GM19455 (cell line): ENCODE data around the gene GALNT5.
A peak's percentile ranks its signal among the peaks of the same experiment; 100 is the strongest.
"Not testable (repeated sequence)": the region's sequence is repeated elsewhere in the genome, so short reads cannot be mapped to it uniquely, and the experiment has no call there.

Experiments used
- ATAC-seq: cut with Tn5 transposase; IDR thresholded peaks from one replicate; pipeline ENCODE4 v1.9.1; 2021; ENCODE audit not compliant: unreplicated experiment

The GALNT5 gene

GRCh38 chr2:157250836-157251235 lies 6.7 kb upstream of the GALNT5 start:
- ATAC-seq, result no peak

GRCh38 chr2:157251932-157252331 lies 5.6 kb upstream of the GALNT5 start:
- ATAC-seq, result no peak

DNA sequence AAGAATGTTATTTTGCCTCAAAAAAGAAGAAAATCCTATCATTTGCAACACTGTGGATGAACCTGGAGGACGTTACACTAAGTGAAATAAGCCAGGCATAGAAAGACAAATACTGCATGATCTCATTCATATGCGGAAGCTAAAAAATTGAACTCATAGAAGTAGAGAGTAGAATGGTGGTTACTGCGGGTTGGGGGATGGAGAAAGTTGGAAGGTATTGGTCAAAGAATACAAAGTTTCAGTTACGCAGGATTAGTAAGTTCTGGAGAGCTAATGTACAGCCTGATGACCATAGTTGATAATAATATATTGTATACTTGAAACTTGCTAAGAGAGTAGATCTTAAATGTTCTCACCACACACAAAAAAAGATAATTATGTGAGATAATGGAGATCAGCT lies 5.0 kb upstream of the GALNT5 start:
- no peak for ATAC-seq

GRCh38 chr2:157254041-157254440 lies 3.5 kb upstream of the GALNT5 start:
- no peak for ATAC-seq

GRCh38 chr2:157255746-157256145 lies 1.8 kb upstream of the GALNT5 start:
- no peak for ATAC-seq

GRCh38 chr2:157256626-157257025 lies 879 bp upstream of the GALNT5 start:
- ATAC-seq, result peak; percentile 99

DNA sequence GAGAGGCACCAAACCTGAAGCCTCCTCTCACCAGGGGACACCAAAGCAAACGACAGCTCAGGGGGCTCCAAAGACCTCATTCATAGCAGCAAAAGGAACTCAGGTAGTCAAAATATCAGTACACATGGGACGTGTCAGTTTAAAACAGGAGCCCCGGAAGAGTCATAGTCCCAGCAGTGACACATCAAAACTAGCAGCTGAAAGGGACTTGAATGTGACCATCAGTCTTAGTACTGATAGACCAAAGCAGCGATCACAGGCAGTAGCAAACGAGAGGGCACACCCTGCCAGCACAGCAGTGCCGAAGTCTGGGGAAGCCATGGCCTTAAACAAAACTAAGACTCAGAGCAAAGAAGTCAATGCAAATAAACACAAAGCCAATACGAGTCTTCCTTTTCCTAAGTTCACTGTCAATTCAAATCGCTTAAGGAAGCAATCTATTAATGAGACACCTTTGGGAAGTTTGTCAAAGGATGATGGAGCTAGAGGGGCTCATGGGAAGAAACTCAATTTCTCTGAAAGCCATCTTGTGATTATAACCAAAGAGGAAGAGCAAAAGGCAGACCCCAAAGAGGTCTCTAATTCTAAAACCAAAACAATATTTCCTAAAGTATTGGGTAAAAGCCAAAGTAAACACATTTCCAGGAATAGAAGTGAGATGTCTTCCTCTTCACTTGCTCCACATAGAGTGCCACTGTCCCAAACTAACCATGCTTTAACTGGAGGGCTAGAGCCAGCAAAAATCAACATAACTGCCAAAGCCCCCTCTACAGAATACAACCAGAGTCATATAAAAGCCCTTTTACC lies 1.2 kb downstream of the GALNT5 start:
- ATAC-seq, result no peak

- no peak for ATAC-seq
Measured at GRCh38 chr2:157259386-157259785, 1.9 kb downstream of the GALNT5 start.

DNA sequence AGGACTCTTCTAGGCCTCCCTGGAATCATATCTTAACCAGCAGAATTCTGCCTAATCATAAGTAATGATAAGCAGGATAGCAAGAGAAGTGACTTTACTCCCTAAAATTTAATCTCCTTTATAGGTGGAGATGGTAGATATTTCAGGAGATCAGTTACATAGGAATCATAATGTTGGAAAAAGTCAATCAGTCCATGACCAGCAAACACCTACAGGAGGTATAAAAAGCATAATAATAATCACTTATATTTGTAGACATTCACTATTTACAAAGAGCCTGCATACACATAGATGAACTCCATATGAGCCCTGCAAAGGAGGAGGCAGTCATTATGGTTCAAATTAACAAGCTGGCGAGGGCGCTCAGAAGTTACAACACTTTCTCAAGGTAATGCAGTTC lies 2.5 kb downstream of the GALNT5 start:
- ATAC-seq, result no peak

DNA sequence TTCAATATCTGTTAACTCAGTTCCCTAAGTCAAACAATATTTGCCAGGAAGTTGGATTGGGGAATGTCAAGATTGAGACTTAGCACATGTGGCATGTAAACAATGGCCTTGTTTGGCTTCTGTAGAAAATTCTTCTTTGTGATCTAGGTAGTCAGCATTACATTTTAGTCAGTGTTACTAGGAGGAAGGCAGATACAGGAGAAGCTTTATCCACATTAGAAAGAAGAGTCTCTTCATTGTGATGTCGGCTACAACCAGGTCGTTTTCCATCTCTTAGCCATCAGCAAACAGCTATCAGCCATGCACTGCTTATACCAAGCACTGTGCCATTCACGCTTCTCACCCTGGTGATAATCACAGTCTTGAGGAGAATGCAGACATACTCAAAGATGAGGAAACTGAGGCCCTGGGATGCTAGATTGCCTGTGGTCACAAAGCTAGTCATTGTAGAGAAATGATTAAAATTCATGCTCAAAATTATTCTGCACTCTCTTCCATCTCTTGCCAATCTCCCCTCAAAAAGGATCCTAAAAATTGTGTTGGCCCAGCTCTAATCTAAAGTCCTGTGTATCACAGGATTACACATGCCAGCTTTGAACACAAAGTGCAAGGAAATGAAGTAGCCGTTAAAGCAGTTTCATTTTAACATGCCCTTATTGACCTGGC lies 3.2 kb downstream of the GALNT5 start:
- ATAC-seq, result no peak

- no peak for ATAC-seq
Measured at GRCh38 chr2:157261199-157261782, 3.8 kb downstream of the GALNT5 start.

GRCh38 chr2:157262248-157262647 lies 4.7 kb downstream of the GALNT5 start:
- no peak for ATAC-seq

- ATAC-seq, result no peak
Measured at GRCh38 chr2:157264099-157264498, 6.6 kb downstream of the GALNT5 start.

GRCh38 chr2:157265825-157266224 lies 8.3 kb downstream of the GALNT5 start:
- no peak for ATAC-seq

DNA sequence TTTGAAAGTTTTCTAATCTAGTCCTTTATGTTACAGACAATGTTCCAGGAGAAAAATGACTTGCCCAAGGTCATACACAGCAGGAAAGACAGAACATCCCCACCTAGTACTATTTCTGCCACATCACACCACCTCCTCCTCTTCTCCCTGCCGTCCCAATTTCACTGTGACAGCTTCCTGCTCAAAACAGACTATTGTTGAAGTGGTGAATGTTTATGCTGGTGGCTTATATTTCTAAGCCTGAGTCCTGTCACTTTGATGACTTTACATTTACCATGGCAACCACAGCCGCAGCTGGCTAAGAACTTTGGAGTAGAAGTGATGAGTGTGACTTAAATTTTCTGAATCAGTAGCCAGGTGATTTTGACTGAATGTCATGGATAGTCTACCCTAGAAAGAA lies 10.0 kb downstream of the GALNT5 start:
- no peak for ATAC-seq

DNA sequence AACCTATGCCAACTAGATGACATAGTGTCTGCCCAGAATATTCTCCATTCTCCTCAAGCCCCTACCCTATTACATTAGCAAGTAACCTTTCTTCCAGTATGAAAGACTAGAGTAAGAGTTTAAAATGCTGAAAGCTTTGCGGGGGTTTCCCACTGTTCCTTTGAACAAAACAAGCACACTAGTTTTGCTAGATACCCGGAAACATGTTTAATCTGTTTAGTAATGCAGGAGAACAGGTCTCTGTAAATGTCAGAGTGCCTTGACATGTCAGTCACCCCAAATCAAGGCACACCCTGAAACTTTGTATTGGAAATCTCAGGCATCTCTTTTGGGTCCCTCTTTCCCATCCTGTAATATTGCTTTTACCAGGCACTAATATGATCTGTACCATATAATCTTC lies 11.6 kb downstream of the GALNT5 start:
- ATAC-seq, result no peak

GRCh38 chr2:157269922-157270321 lies 12.4 kb downstream of the GALNT5 start:
- peak; percentile 55 for ATAC-seq

DNA sequence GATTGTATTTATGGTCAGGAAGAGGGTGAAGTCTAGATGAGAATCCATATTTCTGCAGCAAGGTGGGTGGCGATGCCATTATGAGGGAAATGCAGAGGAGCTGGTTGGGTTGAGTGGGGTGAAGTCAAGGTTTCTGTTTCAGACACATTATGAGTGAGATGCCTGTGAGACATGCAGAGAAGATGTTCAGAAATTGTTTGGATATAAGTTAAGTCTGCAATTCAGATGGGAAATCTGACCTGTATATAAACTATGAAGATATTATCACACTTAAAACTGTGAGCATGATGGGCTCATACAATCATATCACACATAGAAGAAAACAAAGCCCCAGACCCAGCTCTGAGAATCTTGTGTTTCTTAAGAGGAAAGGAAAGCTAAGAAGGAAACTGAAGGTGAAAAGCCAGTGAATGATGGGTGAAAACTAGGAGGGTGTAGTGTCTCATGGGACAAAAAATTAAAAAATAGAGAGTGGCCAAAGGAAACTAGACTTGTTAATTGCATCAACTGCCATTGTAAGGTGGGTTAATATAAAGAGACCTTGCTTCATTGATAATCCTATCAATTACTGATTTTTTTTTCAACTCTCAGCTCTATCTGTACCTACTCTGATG lies 14.2 kb downstream of the GALNT5 start:
- no peak for ATAC-seq

DNA sequence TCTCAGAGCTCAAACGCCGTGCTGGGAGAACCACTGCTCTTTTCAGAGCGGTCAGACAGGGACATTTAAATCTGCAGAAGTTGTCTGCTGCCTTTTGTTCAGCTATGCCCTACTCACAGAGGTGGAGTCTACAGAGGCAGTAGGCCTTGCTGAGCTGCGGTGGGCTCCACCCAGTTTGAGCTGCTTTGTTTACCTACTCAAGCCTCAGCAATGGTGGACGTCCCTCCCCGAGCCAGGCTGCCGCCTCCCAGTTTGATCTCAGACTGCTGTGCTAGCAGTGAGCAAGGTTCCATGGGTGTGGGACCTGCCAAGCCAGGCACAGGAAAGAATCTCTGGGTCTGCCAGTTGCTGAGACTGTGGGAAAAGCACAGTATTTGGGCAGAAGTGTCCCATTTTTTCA lies 21.8 kb downstream of the GALNT5 start:
- not testable (repeated sequence) for ATAC-seq

- ATAC-seq, result no peak
Measured at GRCh38 chr2:157281316-157281715, 23.8 kb downstream of the GALNT5 start.

GRCh38 chr2:157283468-157283867 lies 26.0 kb downstream of the GALNT5 start:
- no peak for ATAC-seq

DNA sequence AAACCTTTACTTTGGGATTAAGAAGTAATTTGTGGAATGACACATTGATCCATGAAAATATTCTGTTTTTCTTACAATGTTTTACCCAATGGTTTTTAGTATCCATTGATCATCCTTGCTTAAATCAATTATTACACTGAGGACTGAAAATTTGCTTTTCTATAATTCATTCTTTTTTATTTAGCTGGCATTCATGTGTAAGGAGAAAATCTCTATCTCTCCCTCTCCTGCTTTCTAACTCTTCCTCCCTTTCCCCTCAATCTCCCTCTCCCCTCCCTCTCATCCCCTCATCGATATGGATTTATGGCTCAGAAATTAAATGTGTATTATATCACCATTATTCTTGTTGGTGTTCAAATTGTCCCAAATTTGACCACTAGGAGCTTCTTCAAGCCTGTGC lies 29.7 kb downstream of the GALNT5 start:
- ATAC-seq, result no peak
